ENCODE results near the gene GZMB. TPM values are rescaled to one million over a fixed set of nuclear protein-coding genes. Genes with fewer than 3 reads are reported as not detected.

GZMB gene, protein sequence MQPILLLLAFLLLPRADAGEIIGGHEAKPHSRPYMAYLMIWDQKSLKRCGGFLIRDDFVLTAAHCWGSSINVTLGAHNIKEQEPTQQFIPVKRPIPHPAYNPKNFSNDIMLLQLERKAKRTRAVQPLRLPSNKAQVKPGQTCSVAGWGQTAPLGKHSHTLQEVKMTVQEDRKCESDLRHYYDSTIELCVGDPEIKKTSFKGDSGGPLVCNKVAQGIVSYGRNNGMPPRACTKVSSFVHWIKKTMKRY
- 1 to 10 TPM in 2 of 6 donors, under 1 TPM in 3, not detected in 1; 0.28 to 1.8 (median 0.62) TPM for total RNA-seq
- polyA plus RNA-seq: not detected

DNA sequence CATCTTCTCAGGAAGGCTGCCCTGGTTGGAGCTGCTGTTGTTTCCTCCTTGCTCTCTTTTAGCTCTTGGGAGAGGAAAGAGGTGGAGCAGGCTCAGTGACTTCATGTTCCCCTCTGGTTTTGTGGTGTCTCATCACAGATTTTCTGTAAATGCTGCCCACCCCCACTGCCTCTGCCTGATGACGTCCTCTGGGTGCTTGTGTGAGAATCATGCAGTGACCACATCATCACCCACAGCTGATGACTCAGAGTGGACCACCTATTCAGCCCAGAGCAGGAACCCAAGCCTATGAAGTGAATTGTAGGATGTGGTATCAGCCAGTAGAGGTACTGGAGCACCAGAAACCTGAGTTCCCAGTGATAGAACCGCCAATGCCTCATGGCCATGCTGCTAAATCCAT lies at the start of gene GZMB:
Gene GZMB, minus strand, starts transcription at position 33 of the 400 bp plus-strand sequence. Its CDS starts 30 bp downstream, at position 3.
- Histone ChIP-seq H3K9me3 (no peaks in the 10 kb centered on the region), H3K27ac (no peak within 1 kb of the TSS), H3K27me3 (no peaks in the 10 kb centered on the region), H3K4me3 (no peak within 1 kb of the TSS), H3K4me1 (peaks cover 0 to 3% (median 0%) of the 10 kb centered on the region in 3 donors), H3K36me3 (no peaks in the 10 kb centered on the region)
- 69 to 73% methylated on average over 2 of the region's 2 CpGs for WGBS, 2 donors
- FAIRE-seq (no peak), DNase-seq (no peak), ATAC-seq (no peak)
- intact Hi-C loops (cut with DNase I): no loop called here
- TF ChIP-seq, protein P1, sequence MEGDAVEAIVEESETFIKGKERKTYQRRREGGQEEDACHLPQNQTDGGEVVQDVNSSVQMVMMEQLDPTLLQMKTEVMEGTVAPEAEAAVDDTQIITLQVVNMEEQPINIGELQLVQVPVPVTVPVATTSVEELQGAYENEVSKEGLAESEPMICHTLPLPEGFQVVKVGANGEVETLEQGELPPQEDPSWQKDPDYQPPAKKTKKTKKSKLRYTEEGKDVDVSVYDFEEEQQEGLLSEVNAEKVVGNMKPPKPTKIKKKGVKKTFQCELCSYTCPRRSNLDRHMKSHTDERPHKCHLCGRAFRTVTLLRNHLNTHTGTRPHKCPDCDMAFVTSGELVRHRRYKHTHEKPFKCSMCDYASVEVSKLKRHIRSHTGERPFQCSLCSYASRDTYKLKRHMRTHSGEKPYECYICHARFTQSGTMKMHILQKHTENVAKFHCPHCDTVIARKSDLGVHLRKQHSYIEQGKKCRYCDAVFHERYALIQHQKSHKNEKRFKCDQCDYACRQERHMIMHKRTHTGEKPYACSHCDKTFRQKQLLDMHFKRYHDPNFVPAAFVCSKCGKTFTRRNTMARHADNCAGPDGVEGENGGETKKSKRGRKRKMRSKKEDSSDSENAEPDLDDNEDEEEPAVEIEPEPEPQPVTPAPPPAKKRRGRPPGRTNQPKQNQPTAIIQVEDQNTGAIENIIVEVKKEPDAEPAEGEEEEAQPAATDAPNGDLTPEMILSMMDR (IDR thresholded peaks at IDR 0.05): no peak

GRCh38 chr14:24681056-24681455 lies 47.1 kb upstream of the GZMB start:
- Histone ChIP-seq H3K27me3 (no peaks in the 10 kb centered on the region), H3K4me1 (no peaks in the 10 kb centered on the region), H3K4me3 (no peak overlapping the region), H3K36me3 (no peaks in the 10 kb centered on the region), H3K9me3 (no peaks in the 10 kb centered on the region), H3K27ac (no peak overlapping the region)
- 22 to 23% methylated on average over 1 of the region's 1 CpG for WGBS, 2 donors
- TF ChIP-seq, protein P1 (IDR thresholded peaks at IDR 0.05): no peak
- DNase-seq: no peak
- FAIRE-seq: no peak
- no peak for ATAC-seq
- intact Hi-C loops (cut with DNase I): no loop called here

- 62 to 64% methylated on average over 4 of the region's 4 CpGs for WGBS, 2 donors
- FAIRE-seq: no peak
Observed at GRCh38 chr14:24680516-24680915, 46.5 kb upstream of the GZMB start.

DNA sequence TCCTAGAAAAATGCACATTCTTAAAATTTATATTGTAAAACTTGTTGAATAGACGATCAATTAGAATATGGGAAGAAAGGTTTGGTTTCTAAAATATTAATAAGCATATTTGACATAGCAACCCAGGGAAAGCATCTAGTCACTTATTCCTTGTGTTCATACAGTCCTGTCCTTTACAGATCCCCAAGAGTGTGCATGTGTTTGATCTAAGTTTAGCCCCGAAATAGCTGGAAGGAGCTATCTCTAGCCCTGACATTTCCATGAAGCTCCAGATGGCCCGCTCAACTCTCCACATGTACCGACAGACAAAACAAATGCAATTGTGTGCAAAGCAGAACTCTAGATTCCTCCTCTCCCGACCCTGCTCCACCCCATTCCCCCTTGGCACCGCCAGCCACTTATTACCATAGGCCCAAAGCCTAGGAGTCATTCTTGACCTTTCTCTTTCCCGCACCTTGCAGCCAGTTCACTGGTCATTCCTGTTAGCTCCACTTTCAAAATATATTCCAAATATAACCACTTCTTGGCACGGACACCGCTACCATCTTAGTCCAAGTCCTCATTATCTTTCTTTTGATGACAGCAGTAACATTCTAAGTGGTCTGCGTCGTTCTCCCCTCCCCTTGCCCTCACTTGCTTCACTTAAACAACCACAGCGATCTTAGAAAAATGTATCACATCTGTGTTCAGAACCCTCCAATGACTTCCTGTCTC lies 45.4 kb upstream of the GZMB start:
- Histone ChIP-seq H3K4me3 (no peak overlapping the region), H3K27ac (no peak overlapping the region)
- no peak for ATAC-seq

More at GRCh38 chr14:24680516-24680915, 46.5 kb upstream of the GZMB start:
- Histone ChIP-seq H3K4me3 (no peak overlapping the region), H3K9me3 (no peaks in the 10 kb centered on the region), H3K27me3 (no peaks in the 10 kb centered on the region), H3K4me1 (no peaks in the 10 kb centered on the region), H3K36me3 (no peaks in the 10 kb centered on the region), H3K27ac (no peak overlapping the region)
- DNase-seq: no peak
- TF ChIP-seq, protein P1 (IDR thresholded peaks at IDR 0.05): no peak
- intact Hi-C loops (cut with DNase I): no loop called here
- no peak for ATAC-seq

More for the DNA sequence above, 45.4 kb upstream of the GZMB start:
- intact Hi-C loops (cut with DNase I): no loop called here
- Histone ChIP-seq H3K36me3 (no peaks in the 10 kb centered on the region), H3K9me3 (no peaks in the 10 kb centered on the region), H3K4me1 (no peaks in the 10 kb centered on the region), H3K27me3 (no peaks in the 10 kb centered on the region)
- FAIRE-seq: no peak
- no peak for DNase-seq
- WGBS, 2 donors: 48 to 59% methylated on average over 12 of the region's 12 CpGs
- TF ChIP-seq, protein P1 (IDR thresholded peaks at IDR 0.05): no peak
